GM19099 (cell line): Measurements from ENCODE around the gene FBH1.

Source experiments
- POLR2A ChIP-seq: IDR thresholded peaks from 3 replicates; pipeline ENCODE4 v1.6.1; 2011; ENCODE audit warnings: low read depth; ENCODE audit not compliant: insufficient read length; ENCODE audit errors: extremely low read depth

FBH1 gene

GRCh38 chr10:5960070-5960972 lies 70.3 kb downstream of the FBH1 start:
- TF ChIP-seq POLR2A = no peak

GRCh38 chr10:5961405-5962100 lies 71.5 kb downstream of the FBH1 start:
- no peak for TF ChIP-seq POLR2A

- no peak for TF ChIP-seq POLR2A
These were observed 73.0 kb downstream of the FBH1 start for GRCh38 chr10:5963071-5963470.

- no peak for TF ChIP-seq POLR2A
These were observed 73.5 kb downstream of the FBH1 start for GRCh38 chr10:5963591-5963990.

- TF ChIP-seq POLR2A = no peak
These were observed 74.7 kb downstream of the FBH1 start for GRCh38 chr10:5964736-5965135.

GRCh38 chr10:5965266-5965665 lies 75.2 kb downstream of the FBH1 start:
- TF ChIP-seq POLR2A = no peak

- no peak for TF ChIP-seq POLR2A
These were observed 78.1 kb downstream of the FBH1 start for GRCh38 chr10:5968037-5968680.

- no peak for TF ChIP-seq POLR2A
These were observed 78.8 kb downstream of the FBH1 start for GRCh38 chr10:5968681-5969453.

GRCh38 chr10:5970066-5970465 lies 80.0 kb downstream of the FBH1 start:
- no peak for TF ChIP-seq POLR2A

- TF ChIP-seq POLR2A = no peak
These were observed 80.5 kb downstream of the FBH1 start for GRCh38 chr10:5970527-5970926.

- no peak for TF ChIP-seq POLR2A
These were observed 81.3 kb downstream of the FBH1 start for GRCh38 chr10:5971315-5971832.

GRCh38 chr10:5971886-5972285 lies 81.8 kb downstream of the FBH1 start:
- no peak for TF ChIP-seq POLR2A

- no peak for TF ChIP-seq POLR2A
These were observed 83.0 kb downstream of the FBH1 start for GRCh38 chr10:5973069-5973468.

- peak; percentile 33 for TF ChIP-seq POLR2A
These were observed 85.8 kb downstream of the FBH1 start for GRCh38 chr10:5975641-5976473.
